Vagina (tissue), 2 donors: ENCODE measurements around the gene TMEM141. TPM values are rescaled to one million over a fixed set of nuclear protein-coding genes. Genes with fewer than 3 reads are reported as not detected.
"Not testable (repeated sequence)": the region's sequence is repeated elsewhere in the genome, so short reads cannot be mapped to it uniquely, and the experiment has no call there.

Experiments used
- DNase-seq, 2 donors: peaks; one replicate each; pipeline ENCODE4 v3.0.0-alpha.2; 2017; ENCODE audit errors: extremely low spot score in 2 of 2
- H3K27ac ChIP-seq: fragments of 200-600 bp; sonication (generic); one replicate; pipeline ENCODE4 v1.5.1; 2019
- H3K27me3 ChIP-seq: fragments of 200-600 bp; sonication (generic); one replicate; pipeline ENCODE4 v1.5.1; 2019
- H3K36me3 ChIP-seq, 2 donors: fragments of 200-600 bp; sonication (generic); one replicate each; pipeline ENCODE4 v1.5.1; 2017 to 2019
- H3K4me1 ChIP-seq: fragments of 200-600 bp; sonication (generic); one replicate; pipeline ENCODE4 v1.5.1; 2019
- H3K4me3 ChIP-seq, 2 donors: fragments of 200-600 bp; sonication (generic); 1 replicate in 1 of 2; 2 replicates in 1 of 2; pipeline ENCODE4 v1.5.1; 2016 to 2019
- H3K9me3 ChIP-seq: fragments of 200-600 bp; sonication (generic); one replicate; pipeline ENCODE4 v1.5.1; 2019
- POLR2A ChIP-seq, 2 donors: fragments of 450-650 bp; IDR thresholded peaks; one replicate each; pipeline ENCODE4 v1.6.1; 2017; ENCODE audit warnings: antibody characterized with exemption in 2 of 2, mild to moderate bottlenecking in 2 of 2, moderate library complexity in 2 of 2
- POLR2AphosphoS5 ChIP-seq, 2 donors: sonication (generic); formaldehyde crosslinking; IDR thresholded peaks; one replicate each; pipeline ENCODE4 v1.9.0; 2017; ENCODE audit warnings: antibody characterized with exemption in 2 of 2, mild to moderate bottlenecking in 2 of 2, low read depth in 1 of 2; ENCODE audit not compliant: insufficient read depth in 1 of 2
- intact Hi-C: fragments of 100-400 bp; cut with DNase I; formaldehyde crosslinking; loops from one replicate; pipeline ENCODE4 v1.15.1; 2023
- total RNA-seq: library from RNA; depleted of rRNA; stranded (reverse); fragments of >200 nt; gene quantifications from one replicate; pipeline ENCODE4 v1.2.3, GENCODE V29; 2016
- TF ChIP-seq, protein P1 (sequence below), 3 experiments: fragments of 450-650 bp in 2 of 3; fragments of 200-600 bp in 1 of 3; sonication (generic) in 1 of 3; IDR thresholded peaks; one replicate each; pipeline ENCODE4 v1.5.1; 2017 to 2019; ENCODE audit warnings: antibody characterized with exemption in 3 of 3, mild to moderate bottlenecking in 2 of 3, moderate library complexity in 2 of 3

The TMEM141 gene
- total RNA-seq, 1 donor from 2014 or later = 64.1 TPM

- Histone ChIP-seq H3K9me3 (no peaks in the 10 kb centered on the region), H3K36me3 (no peaks in the 10 kb centered on the region), H3K4me3 (peak overlapping the region; percentile 9 to 36), H3K27me3 (no peaks in the 10 kb centered on the region), H3K27ac (no peak overlapping the region), H3K4me1 (peaks cover 30% of the 10 kb centered on the region)
- TF ChIP-seq, protein P1, sequence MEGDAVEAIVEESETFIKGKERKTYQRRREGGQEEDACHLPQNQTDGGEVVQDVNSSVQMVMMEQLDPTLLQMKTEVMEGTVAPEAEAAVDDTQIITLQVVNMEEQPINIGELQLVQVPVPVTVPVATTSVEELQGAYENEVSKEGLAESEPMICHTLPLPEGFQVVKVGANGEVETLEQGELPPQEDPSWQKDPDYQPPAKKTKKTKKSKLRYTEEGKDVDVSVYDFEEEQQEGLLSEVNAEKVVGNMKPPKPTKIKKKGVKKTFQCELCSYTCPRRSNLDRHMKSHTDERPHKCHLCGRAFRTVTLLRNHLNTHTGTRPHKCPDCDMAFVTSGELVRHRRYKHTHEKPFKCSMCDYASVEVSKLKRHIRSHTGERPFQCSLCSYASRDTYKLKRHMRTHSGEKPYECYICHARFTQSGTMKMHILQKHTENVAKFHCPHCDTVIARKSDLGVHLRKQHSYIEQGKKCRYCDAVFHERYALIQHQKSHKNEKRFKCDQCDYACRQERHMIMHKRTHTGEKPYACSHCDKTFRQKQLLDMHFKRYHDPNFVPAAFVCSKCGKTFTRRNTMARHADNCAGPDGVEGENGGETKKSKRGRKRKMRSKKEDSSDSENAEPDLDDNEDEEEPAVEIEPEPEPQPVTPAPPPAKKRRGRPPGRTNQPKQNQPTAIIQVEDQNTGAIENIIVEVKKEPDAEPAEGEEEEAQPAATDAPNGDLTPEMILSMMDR (IDR thresholded peaks at IDR 0.05) = no peak
- TF ChIP-seq POLR2A (IDR thresholded peaks at IDR 0.05) (no peak), POLR2AphosphoS5 (IDR thresholded peaks at IDR 0.05; ENCODE audit: insufficient read depth in 1 of 2, low read depth in 1 of 2) (no peak)
- intact Hi-C loops = no loop called here
- no peak for DNase-seq
Measured at GRCh38 chr9:136799854-136800657, 8.9 kb downstream of the TMEM141 start.

DNA sequence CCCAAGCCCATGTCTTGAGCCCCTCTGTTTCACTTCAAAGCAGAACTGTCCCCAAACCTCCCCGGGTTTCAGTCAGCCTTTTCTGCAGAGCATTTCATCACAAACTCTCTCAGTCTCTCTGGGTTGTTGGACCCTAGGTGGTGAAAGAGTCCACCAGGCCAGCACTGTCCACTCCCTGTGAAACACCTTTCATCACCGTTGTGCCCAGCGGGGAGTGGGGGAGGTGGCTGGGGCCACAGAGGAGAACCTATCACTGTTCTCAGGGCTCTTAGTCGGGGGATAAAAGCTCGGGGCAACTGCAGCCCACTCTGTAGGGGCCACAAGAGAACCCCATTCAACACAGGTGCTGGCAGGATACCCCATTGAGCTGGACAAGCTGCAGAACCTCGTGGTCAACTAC lies 11.2 kb downstream of the TMEM141 start:
- no peak overlapping the region for H3K4me3 ChIP-seq
- no peak overlapping the region for H3K27ac ChIP-seq
- H3K27me3 ChIP-seq = no peaks in the 10 kb centered on the region
- peaks cover 45% of the 10 kb centered on the region for H3K4me1 ChIP-seq
- no peak for DNase-seq
- H3K9me3 ChIP-seq = no peaks in the 10 kb centered on the region
- H3K36me3 ChIP-seq = no peaks in the 10 kb centered on the region
- TF ChIP-seq POLR2AphosphoS5 (IDR thresholded peaks at IDR 0.05; ENCODE audit: insufficient read depth in 1 of 2, low read depth in 1 of 2) (no peak), POLR2A (IDR thresholded peaks at IDR 0.05) (no peak)
- TF ChIP-seq, protein P1 (IDR thresholded peaks at IDR 0.05) = no peak
- intact Hi-C loops = no loop called here

DNA sequence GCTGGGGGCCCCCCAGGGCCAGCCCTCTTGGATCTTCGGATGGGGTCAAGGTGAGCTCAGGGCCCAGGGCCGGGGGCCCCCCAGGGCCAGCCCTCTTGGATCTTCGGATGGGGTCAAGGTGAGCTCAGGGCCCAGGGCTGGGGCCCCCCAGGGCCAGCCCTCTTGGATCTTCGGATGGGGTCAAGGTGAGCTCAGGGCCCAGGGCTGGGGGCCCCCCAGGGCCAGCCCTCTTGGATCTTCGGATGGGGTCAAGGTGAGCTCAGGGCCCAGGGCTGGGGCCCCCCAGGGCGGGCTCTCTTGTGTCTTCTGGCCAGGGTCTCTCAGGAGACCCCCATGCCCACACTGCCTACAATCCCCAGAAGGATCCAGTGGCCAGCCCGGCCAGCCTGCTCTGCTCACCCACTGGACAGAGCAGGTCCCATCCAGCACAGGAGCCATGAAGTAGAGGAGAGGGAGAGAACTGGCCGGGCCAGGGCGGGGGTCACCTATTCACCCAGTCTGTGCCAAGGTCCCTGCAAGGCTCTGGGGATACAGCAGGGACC lies 11.9 kb downstream of the TMEM141 start:
- H3K9me3 ChIP-seq, DNase-seq, intact Hi-C loops, H3K4me3 ChIP-seq, H3K27ac ChIP-seq, H3K36me3 ChIP-seq, H3K27me3 ChIP-seq: not testable (repeated sequence)
- H3K4me1 ChIP-seq = peaks cover 45% of the 10 kb centered on the region

DNA sequence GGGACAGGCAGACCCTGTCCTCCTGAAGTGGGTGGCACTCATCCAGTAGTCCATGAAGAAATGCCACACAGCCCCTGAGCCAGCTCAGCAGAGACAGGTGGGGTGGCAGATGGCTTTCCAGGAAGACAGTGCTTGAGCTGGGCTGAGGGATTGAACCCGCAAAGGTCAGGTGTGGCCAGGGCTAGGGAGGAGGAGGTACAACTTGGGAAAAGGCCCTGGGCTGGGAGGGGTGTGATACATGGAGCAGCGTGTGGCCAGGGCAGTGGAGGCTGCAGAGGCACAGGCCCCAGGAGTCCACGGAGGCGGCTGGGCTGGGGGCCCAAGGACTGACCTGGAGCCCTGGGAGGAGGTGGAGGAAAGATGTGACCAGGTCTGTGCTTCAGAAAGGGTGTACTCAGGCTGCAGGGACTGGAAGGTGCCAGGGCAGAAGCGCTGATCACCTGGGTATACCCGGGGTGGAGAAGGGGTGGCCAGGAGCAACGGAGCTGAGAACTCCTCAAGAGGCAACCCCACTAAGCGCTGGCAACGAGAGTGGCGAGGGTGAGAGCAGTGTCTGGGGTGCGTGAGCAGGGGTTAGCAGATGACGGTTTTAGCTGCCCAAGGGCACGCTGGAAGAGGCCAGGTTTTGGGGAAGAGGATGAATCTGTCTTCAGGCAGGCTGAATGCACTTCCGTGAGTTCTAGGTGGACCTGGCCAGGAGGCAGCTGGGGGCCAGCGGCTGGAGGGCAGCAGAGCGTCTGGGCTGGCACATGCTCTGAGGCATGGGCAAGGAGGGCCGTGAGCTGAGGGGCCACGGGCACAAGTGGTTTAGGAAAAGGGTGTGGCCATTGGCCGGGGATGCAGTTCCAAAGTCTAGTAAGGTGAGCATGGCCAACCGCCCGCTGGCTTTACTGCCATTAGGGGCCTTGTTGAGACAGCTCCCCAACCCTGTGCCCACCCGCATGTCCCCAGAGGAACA lies 12.7 kb downstream of the TMEM141 start:
- peaks cover 46% of the 10 kb centered on the region for H3K4me1 ChIP-seq
- no peak for TF ChIP-seq POLR2AphosphoS5 (IDR thresholded peaks at IDR 0.05; ENCODE audit: insufficient read depth in 1 of 2, low read depth in 1 of 2)
- no peak for TF ChIP-seq POLR2A (IDR thresholded peaks at IDR 0.05)
- TF ChIP-seq, protein P1 (IDR thresholded peaks at IDR 0.05) = no peak
- H3K36me3 ChIP-seq = no peaks in the 10 kb centered on the region
- H3K4me3 ChIP-seq = no peak overlapping the region
- no peaks in the 10 kb centered on the region for H3K9me3 ChIP-seq
- H3K27me3 ChIP-seq = no peaks in the 10 kb centered on the region
- intact Hi-C loops = no loop called here
- peak in 1 of 2 donors; percentile 82 for DNase-seq
- H3K27ac ChIP-seq = no peak overlapping the region

GRCh38 chr9:136804509-136805206 lies 13.5 kb downstream of the TMEM141 start:
- Histone ChIP-seq H3K27ac (no peak overlapping the region), H3K36me3 (no peaks in the 10 kb centered on the region), H3K4me1 (peaks cover 46% of the 10 kb centered on the region), H3K9me3 (no peaks in the 10 kb centered on the region), H3K4me3 (no peak overlapping the region), H3K27me3 (no peaks in the 10 kb centered on the region)
- no peak for TF ChIP-seq POLR2AphosphoS5 (IDR thresholded peaks at IDR 0.05; ENCODE audit: insufficient read depth in 1 of 2, low read depth in 1 of 2)
- TF ChIP-seq, protein P1 (IDR thresholded peaks at IDR 0.05) = no peak
- no peak for TF ChIP-seq POLR2A (IDR thresholded peaks at IDR 0.05)
- intact Hi-C loops = no loop called here
- DNase-seq = peak in 1 of 2 donors; percentile 83
